Urothelium cell line (cell line): ENCODE results near the gene SEMA3G.

ENCODE experiments used
- DNase-seq: peaks from one replicate; pipeline ENCODE4 v3.0.0; 2011; ENCODE audit warnings: low spot score, mixed read lengths
- FAIRE-seq: peaks from 2 replicates; lab custom pipeline; 2011; peaks lifted over from hg19 to GRCh38; lab: Jason Lieb, UNC

Gene SEMA3G

DNA sequence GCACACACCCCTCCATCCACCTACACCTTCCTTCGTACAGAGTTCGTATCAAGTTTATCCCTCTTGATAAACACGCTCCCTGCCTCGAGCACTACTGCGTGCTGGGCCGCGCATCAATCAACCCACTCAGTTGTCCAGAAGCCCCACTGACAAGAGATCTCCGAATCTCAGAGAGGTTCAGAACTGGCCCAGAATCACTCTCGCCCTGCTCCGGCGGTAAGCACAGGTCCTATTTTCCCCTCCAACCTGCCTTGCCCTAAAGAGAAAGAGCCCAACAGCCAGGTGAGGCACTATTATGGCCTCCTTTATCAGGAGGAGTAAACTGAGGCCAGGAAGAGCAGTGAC lies 10.0 kb upstream of the SEMA3G start:
- FAIRE-seq (peak; percentile 13), DNase-seq (no peak)

DNA sequence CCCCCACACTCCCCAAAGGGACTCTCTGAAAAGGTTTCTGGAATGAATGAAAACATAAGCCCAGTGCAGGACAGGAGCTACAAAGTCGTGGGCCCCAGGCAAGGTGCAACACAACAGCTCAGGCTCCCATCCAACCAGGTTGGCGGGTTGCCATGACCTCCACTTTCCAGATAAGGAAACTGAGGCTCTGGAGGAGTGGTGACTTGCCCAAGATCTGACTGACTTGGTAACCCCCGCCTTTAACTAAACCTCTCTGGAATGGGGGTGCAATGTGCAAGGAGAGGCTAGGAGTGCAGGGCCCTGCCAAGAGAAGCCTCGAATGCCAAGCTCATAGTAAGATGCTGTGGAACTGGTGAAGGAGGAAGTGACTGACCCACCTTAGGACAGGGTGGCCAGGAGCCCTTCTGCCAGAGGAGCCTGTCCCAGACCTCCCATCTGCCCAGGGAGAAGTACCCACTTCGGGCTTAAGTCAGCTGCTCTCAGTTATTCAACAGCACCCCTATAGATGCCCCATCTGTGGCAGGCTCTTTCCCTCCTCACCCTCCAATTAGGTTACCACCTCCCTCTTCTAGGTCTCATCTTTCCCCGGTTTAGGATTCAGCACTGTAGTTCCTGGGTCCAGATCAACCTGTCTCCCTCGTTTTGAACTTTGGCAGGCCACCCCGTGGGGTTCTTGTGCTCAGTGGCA lies 9.5 kb upstream of the SEMA3G start:
- no peak for DNase-seq
- peak; percentile 59 for FAIRE-seq

- DNase-seq (peak; percentile 69), FAIRE-seq (peak; percentile 5)
Measured at GRCh38 chr3:52453496-52454249, 8.8 kb upstream of the SEMA3G start, which contains the start of gene TNNC1. TNNC1 (minus strand) TSS chr3:52454041; CDS start chr3:52454015, 26 bp downstream.

DNA sequence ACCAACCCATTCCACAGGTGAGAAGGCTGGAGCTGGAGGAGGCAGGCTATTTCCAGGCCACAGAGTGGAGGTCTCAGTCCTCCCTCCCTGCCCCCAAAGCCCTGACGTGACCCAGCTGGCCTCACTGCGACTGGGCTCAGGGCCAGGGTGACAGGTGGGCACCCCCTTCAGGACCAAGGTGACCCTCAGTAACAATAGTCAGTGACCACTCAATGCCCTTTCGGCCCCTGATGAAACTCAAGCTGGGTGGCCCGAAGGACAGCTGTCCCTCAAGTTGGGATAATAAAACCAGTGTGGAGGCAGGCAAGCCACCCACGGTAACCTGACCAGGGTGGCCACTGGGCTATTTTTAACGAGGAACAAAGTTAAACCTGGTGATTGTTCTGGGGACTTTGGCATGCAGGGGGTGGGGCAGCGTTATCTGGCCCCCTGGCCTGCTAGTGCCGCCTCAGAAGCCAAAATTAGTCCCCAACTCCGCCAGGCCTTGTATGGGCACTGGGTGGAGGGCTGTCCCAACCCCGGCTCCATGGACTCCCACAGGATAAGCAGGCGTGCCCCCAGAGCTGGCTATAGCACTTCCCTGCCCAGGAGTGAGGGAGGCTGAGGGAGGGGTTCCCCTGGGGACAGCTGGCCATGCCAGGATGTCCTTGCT lies 7.8 kb upstream of the SEMA3G start:
- DNase-seq (no peak), FAIRE-seq (no peak)

GRCh38 chr3:52452126-52452525 lies 7.2 kb upstream of the SEMA3G start:
- FAIRE-seq: no peak
- DNase-seq: no peak

DNA sequence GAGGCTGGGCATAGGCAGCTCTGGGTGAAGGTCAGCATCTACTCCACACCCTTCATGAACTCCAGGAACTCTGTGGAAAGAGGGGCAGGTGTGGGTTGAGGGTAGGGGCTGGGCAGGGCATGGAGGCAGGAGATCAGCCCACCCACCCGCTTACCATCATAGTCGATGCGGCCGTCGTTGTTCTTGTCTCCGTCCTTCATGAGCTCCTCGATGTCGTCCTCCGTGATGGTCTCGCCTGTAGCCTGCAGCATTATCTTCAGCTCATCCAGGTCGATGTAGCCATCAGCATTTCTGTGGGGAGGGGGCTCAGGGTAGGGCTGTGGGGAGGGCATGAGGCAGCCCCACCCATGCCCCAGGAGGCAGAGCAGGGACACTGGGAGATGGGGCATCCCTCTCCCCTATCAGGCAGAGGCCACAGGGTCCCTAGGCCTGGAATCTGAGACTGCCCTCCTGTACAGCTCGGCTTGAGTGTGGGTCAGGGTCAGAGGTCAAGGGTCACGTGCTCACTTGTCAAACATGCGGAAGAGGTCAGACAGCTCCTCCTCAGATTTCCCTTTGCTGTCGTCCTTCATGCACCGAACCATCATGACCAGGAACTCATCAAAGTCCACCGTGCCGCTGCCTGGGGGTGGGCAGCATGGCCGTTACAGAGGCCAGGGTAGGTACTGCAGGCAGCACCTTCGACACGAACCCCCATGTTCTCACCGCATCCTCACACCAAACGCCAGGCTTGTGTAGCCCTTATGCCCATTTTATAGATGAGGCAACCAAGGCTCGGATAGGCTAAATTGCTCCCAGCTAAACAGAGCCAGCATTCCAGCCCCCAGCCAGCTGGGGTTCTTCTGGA lies 6.6 kb upstream of the SEMA3G start:
- no peak for DNase-seq
- FAIRE-seq: peak; percentile 79

DNA sequence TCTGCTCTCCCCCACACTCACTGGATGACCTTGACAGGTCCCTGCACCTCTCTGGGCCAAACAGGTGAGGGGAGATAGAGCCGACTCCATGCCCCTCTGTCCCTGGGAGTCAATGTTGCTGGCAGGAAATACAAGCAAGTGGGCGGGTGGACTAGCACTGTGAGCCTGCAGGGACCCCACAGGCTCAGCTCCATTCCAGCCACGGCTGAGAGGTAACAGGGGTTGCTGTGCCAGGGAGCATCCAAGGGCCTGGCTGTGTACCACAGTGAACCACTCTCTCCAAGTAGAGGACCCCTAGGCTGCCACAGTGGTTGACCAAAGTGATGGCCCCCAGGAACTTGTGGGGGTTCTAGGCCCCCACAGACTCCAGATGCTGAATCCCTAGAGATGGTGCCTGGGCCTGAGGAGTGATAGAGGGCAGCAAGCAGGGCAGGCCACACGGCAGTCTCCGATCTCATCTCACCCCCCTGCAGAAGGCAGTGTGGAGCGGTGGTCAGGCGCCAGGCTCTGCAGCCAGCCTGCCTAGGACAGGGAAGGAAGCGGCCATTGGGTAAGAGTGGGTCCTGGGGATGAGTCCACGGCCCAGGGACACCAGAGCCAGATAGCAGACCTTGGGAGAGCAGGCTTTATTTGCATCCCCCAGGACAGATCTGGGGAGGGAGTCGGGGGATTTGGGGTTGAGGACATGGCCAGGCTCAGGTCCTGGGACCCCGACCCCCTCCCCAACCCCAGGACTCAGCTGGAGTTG lies 5.8 kb upstream of the SEMA3G start:
- DNase-seq: no peak

DNA sequence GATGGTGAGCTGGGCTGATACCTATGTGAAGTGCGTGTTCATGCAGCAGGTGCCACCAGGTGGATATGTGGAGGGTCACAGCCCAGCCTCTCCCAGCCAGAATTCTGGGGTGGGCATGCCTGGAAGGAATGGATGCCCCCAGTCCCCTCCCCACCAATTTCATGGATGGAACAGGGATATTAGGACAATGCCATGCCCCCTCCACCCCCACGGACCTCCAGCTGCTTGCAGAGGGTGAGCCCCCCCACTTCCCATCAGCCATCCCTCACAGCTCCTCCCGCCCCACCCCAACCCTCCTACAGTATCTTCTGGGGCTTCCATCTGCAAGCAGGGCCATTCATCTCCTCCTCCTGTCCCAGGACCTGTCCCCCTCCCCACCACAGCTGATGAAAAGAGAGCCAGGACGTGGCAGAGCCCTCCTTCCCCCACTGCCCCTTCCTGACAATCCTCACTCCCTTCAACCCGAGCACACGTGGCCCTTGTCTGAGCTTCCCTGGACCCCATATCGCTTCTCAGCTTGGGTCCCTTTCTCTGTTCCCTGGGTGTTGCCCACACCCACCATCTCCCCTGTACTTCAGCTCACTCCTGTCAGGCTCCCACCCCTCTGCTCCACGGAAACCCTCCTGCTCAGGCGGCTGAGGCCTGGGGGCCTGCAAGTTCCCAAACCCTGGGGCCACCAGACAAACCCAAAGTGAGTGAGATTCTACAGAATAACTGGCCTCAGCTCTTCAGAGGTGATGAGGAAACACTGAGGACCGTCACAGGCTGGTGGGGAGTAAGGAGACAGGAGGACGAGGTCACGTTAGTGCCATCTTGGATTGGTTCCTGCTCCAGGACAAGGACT lies 2.8 kb upstream of the SEMA3G start:
- FAIRE-seq (no peak), DNase-seq (no peak)

More for the DNA sequence above, 5.8 kb upstream of the SEMA3G start:
- no peak for FAIRE-seq

DNA sequence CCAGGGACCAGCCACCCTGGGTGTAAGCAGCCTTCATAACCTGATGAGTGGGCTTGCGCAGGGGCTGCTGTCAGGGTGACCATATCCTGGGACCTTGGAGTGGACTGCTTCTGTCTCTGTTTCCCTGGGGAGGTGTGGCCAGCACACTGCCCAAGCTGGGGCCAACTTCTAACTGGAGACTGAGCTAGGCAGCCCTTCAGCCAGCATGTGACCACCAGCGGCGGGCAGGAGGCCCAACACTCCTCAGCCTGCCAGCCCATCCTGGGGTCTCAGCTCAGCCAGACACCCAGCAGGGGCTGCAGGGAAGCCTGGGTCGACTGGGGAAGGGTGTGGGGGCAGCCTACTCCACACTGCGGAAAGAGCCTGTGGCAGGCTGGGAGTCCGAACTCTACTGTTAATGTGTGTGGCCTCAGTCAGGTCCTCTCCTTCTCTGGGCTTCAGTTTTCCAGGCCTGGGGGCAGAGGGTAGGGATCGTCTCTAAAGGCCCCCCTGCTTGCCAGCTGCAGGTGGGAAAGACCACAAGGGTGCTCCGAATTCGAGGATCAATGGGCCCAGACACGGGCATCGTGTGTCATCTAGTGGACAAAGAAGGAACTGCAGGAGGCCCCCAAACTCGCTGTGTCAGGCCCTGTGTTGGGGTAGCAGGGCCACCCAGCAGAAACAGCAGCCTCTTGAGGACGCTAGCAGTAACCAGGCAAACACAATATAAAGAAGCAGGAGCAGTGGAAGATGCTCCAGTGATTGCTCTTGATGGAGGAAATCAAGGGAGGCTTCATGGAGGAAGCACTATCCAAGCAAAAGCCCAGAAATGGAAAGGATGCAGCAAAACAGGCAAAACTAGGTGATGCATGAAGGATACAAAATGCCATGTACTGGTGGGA lies 2.0 kb upstream of the SEMA3G start:
- FAIRE-seq (no peak), DNase-seq (peak; percentile 63)

GRCh38 chr3:52446042-52446441 lies 1.1 kb upstream of the SEMA3G start:
- no peak for DNase-seq
- no peak for FAIRE-seq

DNA sequence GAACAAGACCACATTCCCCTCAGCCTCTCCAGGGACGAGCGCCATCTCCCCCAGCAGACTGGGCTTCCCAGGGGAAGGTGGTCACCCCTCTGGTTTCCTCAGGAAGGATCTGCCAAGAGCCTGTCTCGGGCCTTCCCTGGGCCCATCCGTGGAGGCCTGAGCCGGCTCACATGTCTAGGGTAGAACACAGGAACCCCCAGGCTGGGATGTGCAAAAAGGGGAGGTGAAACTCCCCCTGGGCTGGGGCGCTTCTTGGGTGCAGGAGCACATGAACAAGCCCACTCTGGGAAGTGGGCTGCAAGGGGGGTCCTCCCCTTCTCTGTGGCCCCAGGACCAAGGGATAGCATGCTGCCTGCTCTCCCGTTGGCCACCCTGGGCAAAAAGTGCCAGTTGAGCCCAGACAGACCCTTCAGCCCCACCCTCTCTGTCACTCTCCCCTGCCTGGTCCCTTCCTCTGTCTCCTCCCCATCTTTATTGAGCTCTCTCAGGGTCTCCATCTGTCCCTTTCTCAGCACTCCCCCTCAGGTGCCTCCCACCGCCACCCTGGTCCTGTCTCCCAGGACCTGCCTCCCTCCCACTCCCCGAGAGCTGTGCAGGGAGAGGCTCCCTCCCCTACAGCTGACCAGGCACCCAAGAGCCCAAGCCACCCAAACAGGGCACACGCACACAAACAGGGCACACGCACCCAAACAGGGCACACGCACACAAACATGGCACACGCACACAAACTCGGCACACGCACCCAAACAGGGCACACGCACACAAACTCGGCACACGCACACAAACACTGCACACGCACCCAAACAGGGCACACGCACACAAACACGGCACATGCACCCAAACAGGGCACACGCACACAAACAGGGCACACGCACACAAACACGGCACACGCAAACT lies 864 bp downstream of the SEMA3G start:
- FAIRE-seq (peak; percentile 91), DNase-seq (no peak)

GRCh38 chr3:52443268-52443610 lies 1.7 kb downstream of the SEMA3G start:
- no peak for FAIRE-seq
- no peak for DNase-seq

DNA sequence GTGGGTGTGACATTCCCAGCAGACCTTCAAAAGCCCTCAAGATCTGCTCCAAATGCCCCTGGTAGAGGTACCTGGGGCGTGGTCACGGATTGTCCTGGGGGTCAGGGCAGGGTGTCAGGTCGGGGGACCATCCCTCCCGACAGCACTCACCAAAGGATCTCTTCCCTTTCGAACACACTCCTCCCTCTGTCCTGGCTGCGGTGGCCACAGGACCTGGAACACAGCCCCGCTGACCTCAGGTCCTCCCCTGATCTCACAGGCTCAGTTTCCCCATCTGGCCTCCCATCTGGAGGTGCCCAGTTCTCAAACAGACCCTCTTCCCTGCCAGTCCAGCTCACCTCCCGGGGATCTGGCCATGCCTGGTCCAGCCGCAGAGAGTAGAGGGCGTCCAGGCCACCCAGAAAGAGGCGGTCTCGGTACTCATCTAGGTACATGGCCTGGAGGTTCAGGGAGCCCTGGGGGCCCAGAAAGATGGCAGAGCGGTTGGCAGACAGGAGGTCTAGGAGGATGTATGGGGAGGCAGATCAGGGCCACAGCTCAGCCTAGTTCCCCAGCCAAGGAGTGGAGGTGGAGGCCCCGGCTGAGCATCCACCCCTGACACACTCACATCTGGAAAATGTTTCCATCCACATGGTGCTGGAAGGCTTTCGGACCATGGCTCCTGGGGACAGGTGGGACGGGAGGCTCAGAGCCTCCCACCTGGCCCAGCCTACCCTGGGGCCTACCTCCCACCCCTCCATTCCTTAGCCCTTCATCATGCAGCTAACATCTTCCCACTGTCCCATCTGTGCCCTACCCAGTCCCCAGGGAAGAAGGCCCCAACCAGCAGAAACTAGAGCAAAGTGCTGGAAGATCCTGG lies 2.3 kb downstream of the SEMA3G start:
- FAIRE-seq (no peak), DNase-seq (no peak)

- FAIRE-seq: no peak
- DNase-seq: no peak
Measured at GRCh38 chr3:52441772-52442332, 3.1 kb downstream of the SEMA3G start.

- FAIRE-seq (no peak), DNase-seq (no peak)
Measured at GRCh38 chr3:52441091-52441771, 3.7 kb downstream of the SEMA3G start.

- no peak for FAIRE-seq
- no peak for DNase-seq
Measured at GRCh38 chr3:52440671-52441070, 4.2 kb downstream of the SEMA3G start.
